GM12872 (cell line): ENCODE measurements around the gene LRTM2.

Experiments
- TF ChIP-seq, protein P1 (sequence below): IDR thresholded peaks from 3 replicates; pipeline ENCODE4 v1.5.1; 2011; ENCODE audit warnings: low read depth, mild to moderate bottlenecking, low read length, moderate library complexity; ENCODE audit not compliant: insufficient read depth

The LRTM2 gene

DNA sequence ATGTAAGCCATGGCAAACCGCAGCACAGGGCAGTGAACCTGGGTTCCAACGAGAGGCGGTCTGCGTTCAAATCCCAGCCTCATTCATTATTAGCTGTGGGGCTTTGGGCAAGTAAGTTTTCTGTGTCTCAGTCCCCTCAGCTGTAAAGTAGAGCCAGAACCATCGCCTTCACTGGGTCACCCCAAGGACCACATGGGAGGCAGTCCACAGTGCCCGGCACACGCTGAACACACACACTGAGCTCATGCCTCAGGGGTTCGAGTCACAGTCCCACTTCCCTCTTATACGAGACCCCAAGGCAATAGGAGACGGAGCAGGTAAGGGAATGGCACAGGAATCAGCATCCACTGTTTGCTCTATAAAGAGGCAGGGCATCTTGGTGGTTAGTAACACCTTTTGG, 19.1 kb downstream of the LRTM2 start:
- TF ChIP-seq, protein P1, sequence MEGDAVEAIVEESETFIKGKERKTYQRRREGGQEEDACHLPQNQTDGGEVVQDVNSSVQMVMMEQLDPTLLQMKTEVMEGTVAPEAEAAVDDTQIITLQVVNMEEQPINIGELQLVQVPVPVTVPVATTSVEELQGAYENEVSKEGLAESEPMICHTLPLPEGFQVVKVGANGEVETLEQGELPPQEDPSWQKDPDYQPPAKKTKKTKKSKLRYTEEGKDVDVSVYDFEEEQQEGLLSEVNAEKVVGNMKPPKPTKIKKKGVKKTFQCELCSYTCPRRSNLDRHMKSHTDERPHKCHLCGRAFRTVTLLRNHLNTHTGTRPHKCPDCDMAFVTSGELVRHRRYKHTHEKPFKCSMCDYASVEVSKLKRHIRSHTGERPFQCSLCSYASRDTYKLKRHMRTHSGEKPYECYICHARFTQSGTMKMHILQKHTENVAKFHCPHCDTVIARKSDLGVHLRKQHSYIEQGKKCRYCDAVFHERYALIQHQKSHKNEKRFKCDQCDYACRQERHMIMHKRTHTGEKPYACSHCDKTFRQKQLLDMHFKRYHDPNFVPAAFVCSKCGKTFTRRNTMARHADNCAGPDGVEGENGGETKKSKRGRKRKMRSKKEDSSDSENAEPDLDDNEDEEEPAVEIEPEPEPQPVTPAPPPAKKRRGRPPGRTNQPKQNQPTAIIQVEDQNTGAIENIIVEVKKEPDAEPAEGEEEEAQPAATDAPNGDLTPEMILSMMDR, result no peak

DNA sequence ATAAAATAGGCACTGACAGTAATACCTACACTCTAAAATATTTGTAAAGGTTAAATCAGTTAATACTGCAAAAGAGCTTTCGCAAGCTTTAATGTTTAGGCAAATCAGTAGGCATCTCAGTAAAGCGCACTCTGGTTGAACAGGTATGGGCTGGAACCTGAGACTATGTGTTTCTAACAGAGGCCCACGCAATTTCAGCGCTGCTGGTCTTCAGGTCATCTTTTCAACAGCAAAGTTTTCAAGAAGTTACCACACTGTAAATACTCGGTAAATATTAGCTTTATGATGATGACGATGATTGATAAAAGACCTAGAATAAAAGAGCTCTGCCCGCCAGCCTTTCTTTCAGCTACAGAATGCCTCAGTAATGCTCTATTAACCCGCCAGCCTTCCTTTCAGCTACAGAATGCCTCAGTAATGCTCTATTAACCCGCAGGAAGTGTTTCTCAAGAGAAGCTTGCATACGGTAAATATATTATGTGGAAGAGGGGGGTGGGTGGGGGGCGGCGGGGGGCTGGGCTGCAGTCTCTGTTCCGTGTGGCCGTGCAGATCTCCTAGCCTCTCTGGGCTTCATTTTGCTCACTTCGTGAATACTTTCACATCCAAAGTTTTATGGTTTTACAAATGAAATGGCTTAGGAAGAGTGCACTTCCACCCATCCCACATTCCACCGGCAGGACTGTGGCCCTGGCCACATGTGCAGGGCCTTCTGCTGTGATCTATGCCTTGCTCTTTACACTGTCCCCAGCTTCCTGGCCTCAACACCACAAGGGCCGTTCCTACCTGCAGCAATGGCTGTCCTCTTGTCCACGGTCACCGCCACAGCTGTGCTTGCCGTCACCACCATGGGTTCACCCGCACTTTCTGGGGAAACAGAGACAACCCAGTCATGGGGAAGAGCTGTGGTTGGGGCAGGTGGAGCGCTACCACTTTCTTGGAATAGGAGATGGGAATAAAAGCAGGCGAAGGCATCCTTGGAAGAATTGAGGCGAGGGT, 19.9 kb downstream of the LRTM2 start:
- TF ChIP-seq, protein P1, result no peak

DNA sequence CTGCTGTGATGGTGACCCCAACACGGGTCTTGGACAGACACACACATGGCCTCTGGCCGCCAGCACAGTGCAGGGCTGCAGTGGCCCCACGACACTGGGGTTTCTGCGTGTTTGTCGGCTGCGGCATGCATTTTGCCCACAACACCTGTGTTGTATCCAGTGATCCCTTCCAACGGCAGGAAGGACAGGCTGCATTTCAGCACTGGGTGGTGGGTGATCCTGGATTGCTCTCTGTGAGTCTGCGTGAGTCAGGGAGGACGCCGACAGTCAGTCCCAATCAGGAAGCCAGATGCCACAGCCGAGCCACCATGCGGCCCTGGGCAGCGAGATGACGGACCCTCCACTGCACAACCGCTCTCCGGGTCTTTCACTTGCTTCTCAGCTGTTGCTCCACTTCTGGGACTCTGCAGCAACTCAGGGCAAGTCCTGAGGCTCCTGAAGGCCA, 20.6 kb downstream of the LRTM2 start:
- TF ChIP-seq, protein P1, result no peak

DNA sequence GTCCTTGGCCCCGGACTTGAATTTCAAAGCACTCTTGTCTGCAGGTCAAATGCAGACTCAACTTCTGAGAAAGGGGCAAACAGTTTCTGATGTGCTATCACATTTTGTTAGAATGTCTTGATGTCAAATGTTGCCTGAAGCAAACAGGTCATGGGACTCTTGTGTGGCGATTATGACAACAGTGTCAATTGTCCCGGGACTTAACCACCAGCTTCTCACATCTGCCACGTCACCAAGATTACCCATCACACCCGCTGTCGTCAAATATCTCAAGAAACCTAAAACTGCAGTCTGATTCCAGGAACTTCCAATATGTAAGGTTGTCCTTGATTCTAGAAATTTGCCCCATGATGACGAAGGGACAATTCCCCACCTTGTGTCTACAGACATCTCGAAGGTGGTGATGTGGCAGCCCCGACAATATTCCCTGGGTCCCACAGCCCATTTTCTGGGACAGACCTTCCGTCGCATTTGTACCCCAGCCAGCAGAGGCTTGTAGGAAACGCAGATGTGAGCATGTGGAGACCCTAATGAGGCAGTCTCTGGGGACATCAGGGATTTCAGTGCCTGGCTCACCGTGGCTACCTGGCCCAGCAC, 21.3 kb downstream of the LRTM2 start:
- TF ChIP-seq, protein P1, result no peak

DNA sequence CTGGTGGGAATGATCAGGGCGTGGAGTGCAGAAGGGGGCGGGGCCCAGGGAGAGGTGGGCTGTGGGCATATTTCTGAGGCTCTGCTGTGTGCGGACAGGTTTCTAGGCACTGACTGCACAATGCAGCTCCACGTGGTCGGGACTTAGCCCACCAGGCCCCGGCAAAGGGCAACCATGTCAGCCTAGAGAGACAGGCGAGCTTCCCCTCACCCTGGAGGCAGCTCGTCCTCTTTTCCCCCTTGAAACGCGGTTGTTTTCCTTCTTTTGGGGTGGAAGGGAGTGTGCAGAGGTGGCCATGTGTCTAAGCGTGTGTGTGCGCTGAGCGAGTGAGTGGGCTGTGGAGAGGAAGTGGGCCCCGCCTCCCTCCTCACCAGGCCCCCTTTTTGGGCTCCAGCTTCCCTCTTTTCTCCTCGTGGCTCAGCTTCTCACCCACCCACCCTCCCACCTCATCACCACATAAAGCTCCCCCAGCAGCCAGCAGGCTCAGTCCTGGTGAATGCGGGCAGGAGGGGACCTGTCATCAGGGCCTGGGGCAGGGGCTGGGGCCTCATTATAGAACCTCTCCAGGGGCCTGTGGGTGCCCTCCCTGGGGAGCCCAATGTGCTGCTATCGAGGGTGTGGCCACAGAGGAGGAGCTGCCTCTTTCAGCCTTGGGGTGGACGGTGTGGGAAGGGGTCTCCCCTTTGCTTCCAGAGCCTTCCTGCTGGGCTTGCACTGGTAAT, 22.0 kb downstream of the LRTM2 start:
- TF ChIP-seq, protein P1, result no peak

DNA sequence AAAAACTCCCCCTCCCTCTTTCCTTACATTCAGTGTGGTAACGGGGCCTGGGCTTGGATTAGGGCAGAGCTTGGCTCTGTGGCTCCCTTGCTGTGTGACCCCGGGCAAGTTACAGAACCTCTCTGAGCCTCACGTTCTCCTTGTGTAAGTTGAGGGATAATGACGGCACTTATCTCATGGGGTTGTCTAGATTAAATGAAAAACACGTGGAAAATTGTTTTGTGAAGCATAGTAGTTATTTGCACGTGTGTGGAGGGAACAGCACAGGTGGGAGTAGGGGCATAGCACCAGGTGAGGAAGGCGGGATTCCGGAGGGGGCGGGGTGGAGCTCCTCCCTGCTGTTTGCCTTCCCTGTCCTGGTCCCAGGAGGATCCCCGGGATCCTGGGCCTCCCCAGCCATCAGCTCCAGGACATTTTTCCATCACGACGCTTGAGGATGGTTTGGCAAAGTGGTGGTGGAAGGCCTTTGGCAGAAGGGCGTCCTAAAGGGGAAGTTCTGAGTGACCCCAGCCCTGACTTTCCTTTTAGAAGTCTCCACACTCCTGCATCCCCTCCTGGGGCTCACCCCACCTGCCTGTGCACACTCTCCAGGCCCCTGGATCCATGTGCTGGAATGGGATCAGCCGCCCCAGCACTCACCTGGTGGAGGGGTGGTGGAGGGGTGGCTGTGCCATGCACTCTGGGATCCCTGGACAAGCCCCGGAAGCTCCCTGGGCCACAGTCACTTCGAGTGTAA, 22.7 kb downstream of the LRTM2 start:
- TF ChIP-seq, protein P1, result no peak
